Left colon (tissue), 2 donors: ENCODE data around the gene ITIH4. TPM values are rescaled to one million over a fixed set of nuclear protein-coding genes. Genes with fewer than 3 reads are reported as not detected.

Experiments
- ATAC-seq: fragments of 200-7000 bp; cut with Tn5 transposase; one replicate; pipeline ENCODE4 v1.9.1; 2020; ENCODE audit warnings: mild to moderate bottlenecking, moderate library complexity
- DNase-seq, 2 donors: peaks; one replicate each; pipeline ENCODE4 v3.0.0-alpha.2; 2020
- intact Hi-C, 2 donors: fragments of 100-400 bp; cut with DNase I in 1 of 2; cut with micrococcal nuclease in 1 of 2; formaldehyde crosslinking; loops; one replicate each; pipeline versions ENCODE4 v1.11.2 to v1.14.0; 2022; cut with DNase I, micrococcal nuclease
- total RNA-seq, 2 donors: library from RNA; stranded (reverse); fragmentation: NEBNext Ultra II Directional; extraction: Animal tissue kit (Norgen Biotek cat#: 25700); gene quantifications; one replicate each; pipeline ENCODE4 v1.2.1, GENCODE V29; 2021
- donor health status: DM: no; HTN: no; CAD: no.
- donor health status: DM: yes; HTN: yes; CAD: no.

The ITIH4 gene
- total RNA-seq, 2 donors from 2014 or later: 2.7 to 5.5 TPM

DNA sequence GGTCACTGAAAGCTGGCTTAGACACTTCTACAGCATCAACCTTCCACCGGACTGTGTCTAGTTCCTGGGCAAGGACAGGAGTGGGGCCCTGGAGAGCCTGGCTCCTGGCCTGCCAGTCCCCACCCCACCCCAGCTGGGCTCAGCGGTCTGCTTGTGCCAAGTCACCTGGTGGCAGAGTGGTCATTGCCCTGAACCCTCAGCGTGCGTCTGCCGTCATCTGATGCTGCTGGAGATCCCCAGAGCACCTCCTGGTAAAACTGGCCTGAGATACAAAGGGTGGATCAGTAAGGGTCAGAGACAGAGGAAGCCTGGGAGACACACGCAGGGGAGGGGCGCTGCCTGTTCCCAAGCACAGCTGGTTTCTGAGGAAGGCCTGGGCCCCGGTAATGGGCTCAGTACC lies 16.7 kb downstream of the ITIH4 start:
- ATAC-seq: no peak
- intact Hi-C loops: no loop called here

DNA sequence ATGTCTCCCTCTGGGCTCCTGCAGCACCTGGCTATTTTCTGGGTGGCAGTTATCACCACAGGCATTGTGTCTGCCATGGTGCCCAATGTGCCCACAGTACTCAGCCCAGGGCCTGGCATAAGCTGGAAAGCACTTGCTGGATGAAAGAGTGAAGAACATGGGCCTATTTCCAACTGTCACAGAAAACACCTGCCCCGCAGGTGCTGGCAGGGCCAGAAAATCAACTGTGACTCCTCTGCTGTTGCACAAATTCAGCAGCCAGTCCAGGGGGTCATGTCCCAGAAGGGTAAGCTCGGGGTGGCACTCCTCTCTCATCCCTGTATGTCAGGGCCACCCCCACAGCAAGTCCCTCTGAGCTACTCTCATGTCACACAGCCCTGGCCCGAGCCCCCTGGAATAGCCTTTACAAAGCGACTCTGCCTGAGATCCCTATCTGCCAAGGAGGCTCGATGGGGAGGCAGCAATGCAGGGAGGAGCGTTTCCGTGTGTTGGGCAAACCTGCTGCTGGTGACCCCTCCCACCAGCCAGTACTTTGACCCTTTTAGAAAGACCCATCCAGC lies 18.9 kb downstream of the ITIH4 start:
- intact Hi-C loops: no loop called here
- no peak for ATAC-seq
- DNase-seq: no peak

More for the DNA sequence above, 16.7 kb downstream of the ITIH4 start:
- DNase-seq: no peak

DNA sequence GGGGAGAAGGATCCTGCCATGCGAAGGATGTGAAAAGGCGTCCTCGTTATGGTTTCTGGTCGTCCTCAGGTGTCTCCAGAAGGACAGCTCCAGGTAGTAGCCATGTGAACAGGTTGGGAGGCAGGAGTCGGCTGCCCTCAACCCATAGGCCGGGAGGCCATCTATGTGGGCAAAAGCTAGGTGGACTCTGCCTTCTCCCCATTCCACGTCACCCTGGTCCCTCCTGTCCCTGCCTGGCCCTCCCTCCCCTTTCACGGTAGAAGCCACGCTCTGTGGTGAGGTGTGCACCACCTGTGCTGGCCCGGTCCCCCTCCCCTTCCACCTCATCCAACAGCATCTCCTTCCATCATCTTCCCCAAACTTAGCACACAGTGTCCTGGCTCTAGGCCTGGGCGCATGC lies 19.5 kb downstream of the ITIH4 start:
- ATAC-seq (no peak), DNase-seq (no peak)
- intact Hi-C loops: no loop called here

DNA sequence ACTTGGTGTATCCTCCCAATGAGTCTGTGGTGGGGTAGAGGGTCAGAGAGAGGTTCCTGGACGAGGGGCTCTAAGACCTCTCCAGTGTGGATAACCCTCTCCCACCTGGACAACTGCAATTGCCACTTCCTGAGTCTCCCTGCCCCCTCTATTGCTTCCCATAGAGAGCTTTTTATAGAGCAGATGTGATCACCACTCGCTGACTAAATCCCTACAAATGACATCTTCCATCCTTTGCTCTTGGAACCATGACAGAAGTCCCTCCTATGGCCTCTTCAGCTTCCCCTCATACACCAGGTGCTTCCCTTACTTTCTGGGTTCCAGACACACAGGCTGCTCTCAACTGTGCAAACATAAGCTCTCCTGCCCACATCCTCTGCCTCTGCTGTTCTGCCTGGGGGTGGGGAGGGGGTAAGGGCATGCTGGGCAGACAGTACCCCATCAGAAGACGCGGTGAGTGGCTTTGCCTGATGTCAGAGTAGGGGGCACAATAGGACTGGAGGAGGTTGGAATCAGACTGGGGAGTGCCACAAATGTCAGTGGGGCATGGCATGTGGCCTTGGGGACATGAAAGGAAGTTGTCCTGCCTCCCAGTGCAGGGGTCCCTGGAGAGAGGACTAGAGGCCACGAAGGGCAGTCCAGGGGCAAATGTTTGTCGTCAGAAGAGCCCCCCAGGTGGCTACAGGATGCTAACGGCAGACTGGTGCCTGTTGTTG lies 20.7 kb downstream of the ITIH4 start:
- intact Hi-C loops: no loop called here
- ATAC-seq (no peak), DNase-seq (no peak)

DNA sequence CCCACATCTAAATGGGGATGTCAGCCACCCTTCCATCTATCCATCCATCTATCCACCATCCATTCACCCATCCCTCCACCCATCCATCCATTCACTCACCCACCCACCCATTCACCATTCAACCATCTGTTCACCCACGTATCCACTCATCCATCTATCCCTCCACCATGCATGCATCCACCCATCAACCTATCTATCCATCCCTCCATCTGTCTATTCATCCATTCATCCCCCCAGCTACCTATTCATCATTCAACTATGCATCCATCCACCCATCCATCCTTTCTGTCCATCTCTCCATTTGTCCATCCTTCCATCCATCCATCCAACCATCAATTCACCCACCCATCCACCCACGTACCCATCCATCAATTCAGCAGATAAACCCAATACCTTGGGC lies 21.3 kb downstream of the ITIH4 start:
- ATAC-seq (no peak), DNase-seq (no peak)
- intact Hi-C loops: no loop called here

DNA sequence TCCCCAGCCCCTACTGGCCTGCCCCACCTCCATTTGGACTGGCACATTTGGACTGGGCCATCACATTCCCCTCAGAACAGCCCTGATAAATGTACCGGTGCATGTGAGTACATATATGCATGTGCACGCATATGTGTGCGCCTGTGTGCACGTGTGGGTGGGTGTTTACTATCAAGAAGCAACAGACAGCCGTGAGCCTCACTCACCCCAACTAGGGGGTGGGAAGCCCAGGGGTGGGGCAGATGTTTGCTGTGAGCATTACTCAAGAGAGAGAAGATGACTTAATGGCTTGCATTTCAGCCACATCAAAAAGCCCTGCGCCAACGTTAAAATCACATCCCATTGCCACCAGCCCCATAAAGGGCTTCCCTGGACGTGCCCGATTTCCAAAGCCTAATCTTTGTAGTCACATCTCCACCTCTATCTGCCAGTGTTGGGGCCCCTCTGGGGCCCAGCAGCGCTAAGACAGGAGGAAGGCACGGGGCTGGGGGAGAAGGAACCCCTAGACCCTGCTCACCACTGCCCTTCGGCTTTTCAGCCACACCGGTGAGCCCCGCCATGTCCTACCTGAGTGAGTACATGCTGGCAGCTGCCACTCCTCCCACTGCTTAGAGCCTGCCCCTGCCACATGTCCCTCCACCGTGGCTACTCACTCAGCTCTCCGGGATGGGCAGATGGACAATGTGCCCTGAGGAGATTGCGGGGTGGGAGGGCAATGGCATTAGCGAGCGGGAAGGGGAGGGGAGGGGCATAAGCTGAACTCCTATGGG lies 25.0 kb downstream of the ITIH4 start:
- no peak for DNase-seq
- no peak for ATAC-seq
- intact Hi-C loops: no loop called here

DNA sequence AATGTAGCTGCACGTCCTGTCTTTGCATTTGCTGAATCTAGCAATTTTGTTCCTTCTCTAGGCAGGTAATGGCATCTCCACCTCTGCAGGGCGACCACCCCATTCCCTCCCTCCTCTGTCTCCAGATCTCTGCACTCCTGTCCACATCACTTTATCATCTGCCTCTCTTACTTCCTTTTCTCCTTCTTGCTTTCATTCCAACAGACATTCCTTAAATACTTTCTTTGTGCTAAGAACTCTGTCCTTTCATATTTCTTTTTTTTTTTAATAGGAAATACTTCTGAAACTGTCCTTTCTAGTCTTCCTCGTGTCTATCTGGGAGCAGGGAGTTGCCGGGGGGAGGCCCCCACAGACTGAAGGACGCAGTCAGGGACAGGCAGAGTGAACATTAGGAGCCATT lies 28.6 kb downstream of the ITIH4 start:
- intact Hi-C loops: no loop called here
- no peak for ATAC-seq
- no peak for DNase-seq

DNA sequence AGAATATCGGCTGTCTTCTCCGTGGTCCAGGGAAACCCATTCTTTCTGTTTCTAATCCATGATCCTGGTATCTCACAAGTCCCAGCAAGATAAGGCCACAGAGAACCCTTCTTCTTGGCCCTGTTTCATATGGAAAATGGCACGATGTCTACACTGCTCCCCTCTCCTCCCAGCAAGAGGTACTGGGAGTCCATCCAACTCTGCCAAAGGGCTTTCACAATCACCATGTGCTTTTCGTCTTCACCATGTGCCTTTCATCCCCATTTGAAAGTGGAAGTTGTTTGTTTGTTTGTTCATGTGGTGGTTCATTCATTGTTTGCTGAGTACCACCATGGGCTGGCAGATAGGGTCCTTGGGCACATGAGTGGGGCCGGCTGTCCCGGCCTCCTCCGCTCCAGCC lies 30.4 kb downstream of the ITIH4 start:
- no peak for ATAC-seq
- intact Hi-C loops: no loop called here

DNA sequence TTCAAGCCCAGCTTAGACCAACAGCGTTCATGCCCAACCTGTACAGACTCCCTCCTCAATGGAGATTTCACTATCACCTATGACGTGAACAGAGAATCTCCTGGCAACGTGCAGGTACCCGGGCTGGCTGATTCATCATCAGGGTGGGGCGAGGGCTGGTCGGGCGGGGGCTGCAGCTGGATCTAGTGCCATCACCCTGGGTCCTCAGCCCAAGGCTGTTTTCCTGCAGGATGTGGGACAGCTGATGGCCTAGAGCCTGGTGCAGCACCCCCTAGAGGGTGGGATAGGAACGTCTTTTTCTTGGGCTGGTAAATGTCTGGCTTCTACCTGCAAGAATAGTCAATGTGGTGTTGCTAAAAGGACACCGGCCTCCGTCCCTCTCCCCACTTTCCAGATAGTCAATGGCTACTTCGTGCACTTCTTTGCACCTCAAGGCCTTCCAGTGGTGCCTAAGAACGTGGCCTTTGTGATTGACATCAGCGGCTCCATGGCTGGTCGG lies 31.4 kb downstream of the ITIH4 start:
- intact Hi-C loops: no loop called here
- peak in 1 of 2 donors; percentile 20 for DNase-seq
- ATAC-seq: peak; percentile 48

More for the DNA sequence above, 30.4 kb downstream of the ITIH4 start:
- no peak for DNase-seq

DNA sequence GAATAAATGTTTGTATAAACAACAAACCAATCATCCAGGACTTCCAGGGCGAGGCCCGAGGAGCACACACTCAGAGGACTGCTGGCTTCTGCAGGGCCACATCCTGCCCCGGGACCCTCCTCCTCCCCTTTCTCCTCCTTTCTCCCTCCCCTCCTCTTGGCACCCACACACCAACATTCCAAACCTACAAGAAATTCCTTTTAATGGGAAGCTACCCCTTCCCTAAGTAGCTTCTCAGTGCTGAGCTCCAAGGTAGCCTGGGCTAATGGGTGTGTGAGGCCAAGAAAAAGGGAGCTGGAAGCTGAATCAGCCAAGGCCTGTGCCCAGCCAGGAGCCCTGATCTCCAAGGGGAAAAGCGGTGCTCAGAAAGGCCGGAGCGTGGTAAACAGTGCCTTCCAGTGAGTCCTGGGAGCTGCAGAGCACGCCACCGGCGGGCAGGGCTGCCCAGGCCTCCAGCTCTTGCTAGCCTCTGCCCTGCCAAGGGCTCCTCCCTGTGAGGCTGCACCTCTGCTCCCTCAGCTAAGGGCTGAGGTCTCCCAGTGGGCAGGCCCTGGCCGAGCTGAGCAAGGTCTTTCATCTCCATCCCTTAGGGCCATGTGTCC lies 32.0 kb downstream of the ITIH4 start:
- intact Hi-C loops: no loop called here
- ATAC-seq: no peak
- DNase-seq: no peak

DNA sequence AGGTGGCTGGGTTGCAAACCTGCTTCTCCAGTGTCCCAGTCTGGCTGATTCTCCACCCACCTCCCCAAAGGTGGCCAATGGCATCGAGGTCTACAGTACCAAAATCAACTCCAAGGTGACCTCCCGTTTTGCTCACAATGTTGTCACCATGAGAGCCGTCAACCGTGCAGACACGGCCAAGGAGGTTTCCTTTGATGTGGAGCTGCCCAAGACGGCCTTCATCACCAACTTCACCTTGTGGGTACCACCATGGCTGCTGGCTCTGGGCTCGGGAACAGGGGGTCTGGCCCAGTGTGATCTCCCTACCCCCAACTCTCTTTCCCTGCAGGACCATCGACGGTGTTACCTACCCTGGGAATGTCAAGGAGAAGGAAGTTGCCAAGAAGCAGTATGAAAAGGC lies 34.1 kb downstream of the ITIH4 start:
- intact Hi-C loops: no loop called here
- ATAC-seq (no peak), DNase-seq (no peak)

DNA sequence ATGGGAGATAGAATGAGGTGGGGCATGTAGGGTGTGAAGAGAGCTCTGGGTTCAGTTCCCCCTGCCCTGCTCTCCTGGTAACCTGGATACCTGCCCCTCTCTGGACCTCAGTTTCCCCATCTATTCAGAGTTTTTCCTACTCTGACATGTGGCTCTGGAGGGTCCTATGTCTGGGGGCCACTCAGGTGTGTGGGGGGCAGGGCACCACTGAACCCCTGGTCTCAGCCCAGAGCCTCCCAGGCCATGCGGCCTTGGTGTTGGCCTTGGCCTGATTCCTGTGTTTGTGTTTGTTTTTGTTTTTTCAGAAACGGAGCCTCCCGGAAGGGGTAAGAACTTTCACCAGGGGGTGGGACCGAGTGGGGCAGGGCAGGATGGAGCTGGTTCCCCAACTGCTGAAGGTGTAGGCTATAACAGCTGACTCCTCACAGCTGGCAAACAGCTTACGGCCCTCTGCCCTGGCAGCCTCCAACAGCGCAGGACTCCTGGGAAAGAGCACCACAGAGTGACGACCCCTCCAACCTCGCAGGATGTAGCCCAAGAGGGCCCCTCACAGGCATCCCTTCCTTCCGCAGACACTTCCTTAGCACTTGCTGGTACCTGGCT lies 35.1 kb downstream of the ITIH4 start:
- intact Hi-C loops: no loop called here
- DNase-seq (no peak), ATAC-seq (peak; percentile 25)

DNA sequence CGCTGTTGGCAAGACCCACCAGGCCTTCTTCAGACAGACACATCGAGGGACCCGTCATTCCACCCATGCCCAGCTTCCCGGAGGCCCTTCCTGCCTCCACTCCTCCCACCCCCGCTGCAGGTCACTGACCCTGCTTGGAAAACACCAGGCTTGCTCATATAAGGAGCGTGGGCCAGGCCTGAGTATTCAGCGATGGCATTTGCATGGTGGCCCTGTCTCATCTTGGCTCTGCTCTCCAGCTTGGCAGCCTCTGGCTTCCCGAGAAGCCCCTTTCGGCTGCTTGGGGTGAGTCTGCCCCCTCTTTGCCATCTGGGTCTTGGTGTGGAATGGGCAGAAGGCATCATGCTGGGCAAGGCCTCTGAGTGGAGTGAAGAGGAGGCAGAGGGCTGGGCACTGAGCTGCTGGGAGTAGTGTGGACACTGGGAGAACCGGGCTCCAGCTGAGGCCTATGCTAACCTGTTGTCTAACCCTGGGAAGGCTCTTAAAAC lies 35.8 kb downstream of the ITIH4 start, which contains the start of gene ITIH3:
ITIH3 (plus strand) TSS at position 185 of the 488 bp plus-strand sequence; CDS start at position 193, 8 bp downstream.
- intact Hi-C loops: no loop called here
- DNase-seq (no peak), ATAC-seq (no peak)

DNA sequence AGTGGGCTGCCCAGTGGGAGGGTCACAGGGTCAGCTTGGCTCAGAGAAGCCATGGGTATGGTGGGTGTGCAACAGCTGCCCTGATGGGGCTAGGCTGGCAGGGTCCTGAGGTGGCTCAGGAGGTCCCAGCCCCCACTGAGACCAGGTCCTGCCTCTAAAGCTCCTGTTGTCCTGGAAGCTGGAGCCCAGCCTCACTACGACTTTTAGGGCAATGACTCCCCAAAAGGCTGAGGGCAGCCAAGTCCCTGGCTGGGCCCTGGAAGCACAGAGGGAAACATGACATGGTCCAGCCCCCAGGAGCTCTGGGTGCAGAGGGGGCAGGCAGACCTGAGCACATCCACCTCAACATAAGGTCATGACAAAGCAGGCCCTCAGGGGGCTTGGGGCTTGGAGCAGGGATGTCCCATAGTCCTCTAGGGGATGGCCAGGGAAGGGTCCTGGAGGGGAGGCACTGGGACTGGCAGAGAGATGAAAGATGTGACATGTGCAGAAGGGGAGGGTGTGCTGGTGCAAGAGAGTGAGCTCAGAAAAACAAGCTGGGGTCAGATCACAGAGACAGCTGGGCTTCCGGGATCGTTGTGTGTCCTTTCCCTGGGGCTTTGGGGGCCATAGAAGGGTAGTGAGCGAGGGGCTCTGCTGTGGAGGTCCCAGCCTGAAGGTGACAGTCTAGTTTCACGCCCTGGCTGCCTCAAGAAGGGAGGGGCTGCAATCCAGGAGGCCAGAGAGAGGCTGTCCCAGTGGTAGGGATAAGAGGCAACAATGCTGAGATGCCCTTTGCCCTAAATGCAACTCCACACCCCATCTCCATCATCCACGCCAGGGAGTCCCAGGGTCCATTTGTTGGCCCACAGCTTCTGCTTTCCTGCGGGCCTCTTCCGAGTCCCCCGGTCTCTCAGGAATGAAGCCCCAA lies 36.5 kb downstream of the ITIH4 start:
- no peak for DNase-seq
- no peak for ATAC-seq
- intact Hi-C loops: no loop called here

DNA sequence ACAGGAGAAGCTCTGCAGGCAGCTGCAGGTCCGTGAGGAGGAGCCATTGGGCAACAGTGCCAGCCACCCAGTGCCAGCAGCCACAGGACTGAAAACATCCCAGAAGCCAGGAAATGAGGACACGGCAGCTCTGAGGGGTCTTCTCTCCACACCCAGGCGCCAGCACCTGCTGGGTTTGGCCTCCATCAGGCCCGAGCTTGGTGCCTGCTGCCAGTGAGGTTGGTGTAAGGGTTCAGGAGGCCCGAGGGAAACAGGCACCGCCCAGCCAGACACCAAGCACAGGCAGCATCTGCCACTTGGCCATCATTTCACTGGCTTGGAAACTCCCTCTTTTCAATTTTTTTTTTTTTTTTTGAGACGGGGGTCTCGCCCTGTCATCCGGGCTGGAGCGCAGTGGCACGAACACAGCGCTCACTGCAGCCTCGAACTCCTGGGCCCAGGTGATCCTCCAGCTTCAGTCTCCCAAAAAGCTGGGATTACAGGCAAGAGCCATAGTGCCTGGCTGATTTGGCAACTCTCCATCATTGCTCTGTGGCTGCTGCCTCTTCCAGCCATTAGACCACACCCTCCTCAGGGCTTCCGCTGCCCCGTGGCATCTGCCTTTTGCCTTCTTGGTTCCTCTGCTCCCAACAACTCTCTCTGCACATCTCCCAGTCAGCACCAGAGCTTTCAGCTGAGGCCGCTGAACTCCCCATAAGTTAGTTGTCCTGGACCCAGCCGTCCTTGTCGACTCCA lies 37.3 kb downstream of the ITIH4 start:
- ATAC-seq: no peak
- DNase-seq: no peak
- intact Hi-C loops: no loop called here

DNA sequence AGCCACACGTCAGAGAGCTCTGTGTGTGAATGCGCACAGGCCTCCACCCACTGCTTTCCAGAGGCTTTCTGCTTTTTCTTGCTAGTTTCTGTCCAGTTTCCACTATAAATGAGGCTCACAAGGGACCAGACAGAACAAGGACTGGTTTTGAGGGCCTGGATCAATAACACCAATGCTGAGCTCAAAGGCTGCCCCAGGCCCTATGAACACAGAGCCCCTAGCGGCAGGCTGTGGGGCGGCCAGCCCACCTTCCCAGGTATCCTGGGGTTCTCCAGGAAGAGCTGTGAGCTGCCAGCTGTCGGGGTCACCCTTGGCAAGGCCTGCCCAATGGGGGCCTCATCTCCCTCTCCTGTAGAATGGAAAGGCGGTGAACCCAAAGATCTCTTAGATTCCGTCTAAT lies 38.1 kb downstream of the ITIH4 start:
- intact Hi-C loops: no loop called here
- ATAC-seq: no peak
- DNase-seq: no peak

DNA sequence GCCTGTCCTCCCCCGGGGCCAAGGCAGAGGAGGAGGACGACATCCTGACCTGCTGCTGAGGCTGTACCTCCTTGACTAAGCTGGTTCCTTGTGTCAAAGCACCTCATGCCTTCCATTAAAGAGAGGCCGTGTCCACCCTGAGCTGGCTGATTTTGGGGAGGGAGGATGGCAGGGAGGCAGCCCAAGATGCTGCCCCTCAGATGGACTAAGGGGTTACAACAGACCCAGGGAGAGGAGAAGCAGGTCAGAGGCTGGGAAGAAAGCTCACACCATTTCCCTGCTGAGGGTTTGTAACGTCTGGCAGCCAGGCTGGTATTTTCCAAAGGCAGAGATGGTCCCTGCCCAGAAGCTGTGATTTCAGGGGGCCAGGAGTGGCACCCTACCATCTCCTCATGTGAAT lies 38.5 kb downstream of the ITIH4 start:
- ATAC-seq: no peak
- no peak for DNase-seq
- intact Hi-C loops: no loop called here
